DND-41 (cell line): ENCODE measurements around the gene SPRR4.

Experiments used
- EZH2 ChIP-seq: IDR thresholded peaks from 3 replicates; pipeline ENCODE4 v1.6.1; 2012; ENCODE audit warnings: borderline replicate concordance, low read depth, mild to moderate bottlenecking, moderate library complexity, low read length, inconsistent platforms; ENCODE audit not compliant: severe bottlenecking
- TF ChIP-seq, protein P1 (sequence below): IDR thresholded peaks from 2 replicates; pipeline ENCODE4 v1.5.1; 2012; ENCODE audit warnings: borderline replicate concordance, low read length, moderate library complexity, mild to moderate bottlenecking; ENCODE audit not compliant: poor library complexity, severe bottlenecking; ENCODE audit errors: extremely low read depth

DNA sequence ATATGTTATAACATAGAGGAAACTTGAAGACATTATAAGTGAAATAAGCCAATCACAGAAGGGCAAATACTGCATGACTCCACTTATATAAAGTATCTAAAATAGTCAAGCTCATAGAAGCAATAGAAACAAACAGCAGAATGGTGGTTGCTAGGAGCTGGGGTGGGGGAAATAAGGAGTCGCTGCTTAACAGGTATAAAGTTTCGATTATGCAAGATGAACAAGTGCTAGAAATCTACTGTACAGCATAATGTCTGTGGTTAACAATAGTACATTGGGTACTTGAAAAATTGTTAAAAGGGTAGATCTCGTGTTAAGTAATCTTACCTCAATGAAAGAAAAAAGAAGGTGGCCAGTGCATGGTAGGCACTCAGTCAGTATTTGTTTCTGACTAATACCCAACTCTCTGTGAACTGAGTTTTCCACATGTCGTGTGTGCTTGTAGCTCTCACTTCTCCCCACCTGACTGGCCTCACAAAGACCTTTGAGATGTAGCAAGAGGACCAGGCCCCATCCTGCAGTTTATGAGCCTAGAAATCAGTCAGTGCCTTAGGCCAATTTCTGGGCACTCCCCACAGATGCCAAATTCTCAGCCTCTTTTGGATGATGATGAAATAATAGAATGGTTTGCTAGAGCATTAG lies 38.2 kb upstream of the SPRR4 start:
- no peak for TF ChIP-seq EZH2
- TF ChIP-seq, protein P1, sequence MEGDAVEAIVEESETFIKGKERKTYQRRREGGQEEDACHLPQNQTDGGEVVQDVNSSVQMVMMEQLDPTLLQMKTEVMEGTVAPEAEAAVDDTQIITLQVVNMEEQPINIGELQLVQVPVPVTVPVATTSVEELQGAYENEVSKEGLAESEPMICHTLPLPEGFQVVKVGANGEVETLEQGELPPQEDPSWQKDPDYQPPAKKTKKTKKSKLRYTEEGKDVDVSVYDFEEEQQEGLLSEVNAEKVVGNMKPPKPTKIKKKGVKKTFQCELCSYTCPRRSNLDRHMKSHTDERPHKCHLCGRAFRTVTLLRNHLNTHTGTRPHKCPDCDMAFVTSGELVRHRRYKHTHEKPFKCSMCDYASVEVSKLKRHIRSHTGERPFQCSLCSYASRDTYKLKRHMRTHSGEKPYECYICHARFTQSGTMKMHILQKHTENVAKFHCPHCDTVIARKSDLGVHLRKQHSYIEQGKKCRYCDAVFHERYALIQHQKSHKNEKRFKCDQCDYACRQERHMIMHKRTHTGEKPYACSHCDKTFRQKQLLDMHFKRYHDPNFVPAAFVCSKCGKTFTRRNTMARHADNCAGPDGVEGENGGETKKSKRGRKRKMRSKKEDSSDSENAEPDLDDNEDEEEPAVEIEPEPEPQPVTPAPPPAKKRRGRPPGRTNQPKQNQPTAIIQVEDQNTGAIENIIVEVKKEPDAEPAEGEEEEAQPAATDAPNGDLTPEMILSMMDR, result no peak
